SK-N-SH (cell line): ENCODE results near the gene RNASE8. TPM values are rescaled to one million over a fixed set of nuclear protein-coding genes. Genes with fewer than 3 reads are reported as not detected.

Experiments
- CTCF ChIA-PET: fragments of 300-600, 350-600 bp; formaldehyde crosslinking; extraction: SDS; loops from one replicate; lab custom pipeline; 2021; lab: Yijun Ruan, JAX
- POLR2A ChIA-PET: fragments of 350-600 bp; sonication (Branson Sonifier 250); formaldehyde crosslinking; extraction: SDS; loops from one replicate; lab custom pipeline; 2020; ENCODE audit warnings: antibody characterized with exemption, inconsistent platforms; lab: Yijun Ruan, JAX
- DNase-seq: peaks from one replicate; pipeline ENCODE4 v3.0.0; 2012
- H2AFZ ChIP-seq: fragments of 200-600 bp; sonication (generic); 2 replicates; pipeline ENCODE4 v1.8.1; 2016; ENCODE audit warnings: antibody characterized with exemption, mild to moderate bottlenecking, low read depth
- H3F3A ChIP-seq: fragments of 200-600 bp; sonication (generic); replicated peaks from 2 replicates; pipeline ENCODE3; 2016; ENCODE audit warnings: antibody characterized with exemption, mild to moderate bottlenecking; ENCODE audit not compliant: insufficient read depth
- H3K27ac ChIP-seq, 2 experiments: fragments of 200-500 bp in 1 of 2; fragments of 200-600 bp in 1 of 2; sonication (Bioruptor generic) in 1 of 2; sonication (generic), shearing (Covaris generic) in 1 of 2; 2 replicates each; pipeline versions ENCODE4 v1.5.1 to v1.6.1; 2014 to 2016; ENCODE audit warnings: low read depth in 2 of 2, inconsistent platforms in 1 of 2, low read length in 1 of 2, mild to moderate bottlenecking in 1 of 2, mixed read lengths in 1 of 2
- H3K27me3 ChIP-seq: fragments of 200-600 bp; sonication (generic), shearing (Covaris generic); 2 replicates; pipeline ENCODE4 v1.6.1; 2016; ENCODE audit warnings: mixed run types; ENCODE audit not compliant: insufficient read depth
- H3K36me3 ChIP-seq, 2 experiments: fragments of 200-500 bp in 1 of 2; fragments of 200-600 bp in 1 of 2; sonication (Bioruptor generic) in 1 of 2; sonication (generic) in 1 of 2; replicated peaks in 1 of 2; 2 replicates each; pipeline versions ENCODE3 to v1.5.1; 2014 to 2016; ENCODE audit warnings: low read length in 1 of 2, mild to moderate bottlenecking in 1 of 2; ENCODE audit not compliant: insufficient read depth in 2 of 2, control insufficient read depth in 1 of 2
- H3K4me1 ChIP-seq, 2 experiments: fragments of 200-500 bp in 1 of 2; fragments of 200-600 bp in 1 of 2; sonication (Bioruptor generic) in 1 of 2; sonication (generic), shearing (Covaris generic) in 1 of 2; 2 replicates each; pipeline versions ENCODE4 v1.5.1 to v1.6.1; 2014 to 2016; ENCODE audit warnings: low read depth in 1 of 2, low read length in 1 of 2, mixed run types in 1 of 2; ENCODE audit not compliant: insufficient read depth in 2 of 2, control insufficient read depth in 1 of 2
- H3K4me2 ChIP-seq: fragments of 200-600 bp; sonication (generic), shearing (Covaris generic); 2 replicates; pipeline ENCODE4 v1.6.1; 2017; ENCODE audit warnings: mixed run types
- H3K4me3 ChIP-seq, 2 experiments: fragments of 200-500 bp in 1 of 2; fragments of 200-600 bp in 1 of 2; sonication (Bioruptor generic) in 1 of 2; sonication (generic), shearing (Covaris generic) in 1 of 2; 2 replicates each; pipeline versions ENCODE4 v1.5.1 to v1.8.1; 2014 to 2016; ENCODE audit warnings: low read depth in 2 of 2, inconsistent platforms in 1 of 2, low read length in 1 of 2, mild to moderate bottlenecking in 1 of 2, mixed read lengths in 1 of 2, moderate library complexity in 1 of 2
- H3K79me2 ChIP-seq: fragments of 200-600 bp; sonication (generic); 2 replicates; pipeline ENCODE4 v1.8.1; 2017; ENCODE audit warnings: mild to moderate bottlenecking; ENCODE audit not compliant: insufficient read depth
- H3K9ac ChIP-seq: fragments of 200-600 bp; sonication (generic); 2 replicates; pipeline ENCODE4 v1.6.1; 2017; ENCODE audit warnings: mixed run types
- H3K9me2 ChIP-seq: fragments of 200-600 bp; sonication (generic); 2 replicates; pipeline ENCODE4 v1.6.1; 2017; ENCODE audit warnings: mixed run types
- H3K9me3 ChIP-seq: fragments of 200-600 bp; sonication (generic); 2 replicates; pipeline ENCODE4 v1.6.1; 2017; ENCODE audit warnings: mixed run types, mild to moderate bottlenecking, moderate library complexity
- H4K20me1 ChIP-seq: fragments of 200-600 bp; sonication (generic); 2 replicates; pipeline ENCODE4 v1.6.1; 2017; ENCODE audit warnings: mild to moderate bottlenecking, mixed run types; ENCODE audit not compliant: insufficient read depth
- CHD2 ChIP-seq: fragments of 150-350 bp; IDR thresholded peaks from 2 replicates; pipeline ENCODE4 v1.6.1; 2018; ENCODE audit warnings: low read length; ENCODE audit not compliant: partially characterized antibody
- CTCF ChIP-seq: fragments of 200-600 bp; sonication (generic); IDR thresholded peaks from 2 replicates; pipeline ENCODE4 v1.6.1; 2017; ENCODE audit warnings: antibody characterized with exemption, mild to moderate bottlenecking, moderate library complexity
- ELF1 ChIP-seq: IDR thresholded peaks from 2 replicates; pipeline ENCODE4 v1.4.0; 2012
- EZH2phosphoT487 ChIP-seq: fragments of 200-600 bp; sonication (generic); IDR thresholded peaks from 2 replicates; pipeline ENCODE4 v1.6.1; 2017; ENCODE audit warnings: low read depth, mixed run types, mild to moderate bottlenecking, antibody characterized with exemption, moderate library complexity, borderline replicate concordance
- FOSL2 ChIP-seq: IDR thresholded peaks from 2 replicates; pipeline ENCODE4 v1.4.0; 2012; ENCODE audit warnings: low read depth, mild to moderate bottlenecking, moderate library complexity, borderline replicate concordance
- FOXM1 ChIP-seq: IDR thresholded peaks from 2 replicates; pipeline ENCODE4 v1.4.0; 2012; ENCODE audit warnings: low read depth, mild to moderate bottlenecking
- IRF3 ChIP-seq: fragments of 150-350 bp; IDR thresholded peaks from 2 replicates; pipeline ENCODE4 v1.6.1; 2016; ENCODE audit warnings: mild to moderate bottlenecking, low read depth, low read length
- NRF1 ChIP-seq: IDR thresholded peaks from 2 replicates; pipeline ENCODE4 v1.6.1; 2012; ENCODE audit warnings: low read depth, mild to moderate bottlenecking, low read length
- PBX3 ChIP-seq: IDR thresholded peaks from 2 replicates; pipeline ENCODE4; 2012
- POLR2AphosphoS5 ChIP-seq: IDR thresholded peaks from 2 replicates; pipeline ENCODE4 v1.6.1; 2012; ENCODE audit warnings: low read depth, low read length
- WGBS: methylation state at CpG from one replicate; pipeline ENCODE4 v1.1.6; 2017; ENCODE audit warnings: low lambda C conversion rate; 5-methylcytosine and 5-hydroxymethylcytosine counted together
- polyA plus RNA-seq, 3 experiments: library from polyadenylated mRNA; depleted of rRNA; stranded (reverse); fragments of >200 nt; gene quantifications; 2 replicates each; pipeline ENCODE4 v1.2.3, GENCODE V29; 2012
- TF ChIP-seq, protein P1 (sequence below): IDR thresholded peaks from 2 replicates; pipeline ENCODE4 v1.4.0; 2012; ENCODE audit warnings: low read depth, borderline replicate concordance

The RNASE8 gene
- polyA plus RNA-seq, 1 of the 3 experiments (the other 2 are of a cell fraction) = not detected

GRCh38 chr14:21020977-21021545 lies 36.6 kb upstream of the RNASE8 start:
- Histone ChIP-seq H3F3A (no peaks in the 10 kb centered on the region), H3K9me3 (no peaks in the 10 kb centered on the region), H3K27ac (no peak overlapping the region), H3K36me3 (no peaks in the 10 kb centered on the region), H3K4me1 (peaks cover 0 to 10% of the 10 kb centered on the region in 2 experiments; a peak in 1 of 4 replicates), H3K9ac (no peak overlapping the region), H3K79me2 (no peaks in the 10 kb centered on the region), H3K4me2 (no peak overlapping the region), H3K9me2 (no peaks in the 10 kb centered on the region), H3K27me3 (no peaks in the 10 kb centered on the region), H4K20me1 (no peaks in the 10 kb centered on the region), H3K4me3 (no peak overlapping the region), H2AFZ (no peak overlapping the region)
- ChIA-PET POLR2A (no interaction called here), CTCF (interaction anchor here (1.5 to 18.2 kb wide), 4 partner anchors 20 to 80 kb away, joined by 7 to 555 read pairs (median 128); partner anchors contain the start of genes ARHGEF40, RNASE7, TMEM253 and ZNF219)
- WGBS = 87% methylated on average over 4 of the region's 5 CpGs
- TF ChIP-seq FOXM1 (no peak), EZH2phosphoT487 (no peak), PBX3 (no peak), FOSL2 (no peak), IRF3 (no peak), POLR2AphosphoS5 (no peak), NRF1 (no peak), CHD2 (no peak), ELF1 (no peak), CTCF (no peak)
- TF ChIP-seq, protein P1, sequence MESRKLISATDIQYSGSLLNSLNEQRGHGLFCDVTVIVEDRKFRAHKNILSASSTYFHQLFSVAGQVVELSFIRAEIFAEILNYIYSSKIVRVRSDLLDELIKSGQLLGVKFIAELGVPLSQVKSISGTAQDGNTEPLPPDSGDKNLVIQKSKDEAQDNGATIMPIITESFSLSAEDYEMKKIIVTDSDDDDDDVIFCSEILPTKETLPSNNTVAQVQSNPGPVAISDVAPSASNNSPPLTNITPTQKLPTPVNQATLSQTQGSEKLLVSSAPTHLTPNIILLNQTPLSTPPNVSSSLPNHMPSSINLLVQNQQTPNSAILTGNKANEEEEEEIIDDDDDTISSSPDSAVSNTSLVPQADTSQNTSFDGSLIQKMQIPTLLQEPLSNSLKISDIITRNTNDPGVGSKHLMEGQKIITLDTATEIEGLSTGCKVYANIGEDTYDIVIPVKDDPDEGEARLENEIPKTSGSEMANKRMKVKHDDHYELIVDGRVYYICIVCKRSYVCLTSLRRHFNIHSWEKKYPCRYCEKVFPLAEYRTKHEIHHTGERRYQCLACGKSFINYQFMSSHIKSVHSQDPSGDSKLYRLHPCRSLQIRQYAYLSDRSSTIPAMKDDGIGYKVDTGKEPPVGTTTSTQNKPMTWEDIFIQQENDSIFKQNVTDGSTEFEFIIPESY = no peak
- no peak for DNase-seq
